HG02852 (cell line): ENCODE results near the gene LRRC43.
"Not testable (repeated sequence)": the region's sequence is repeated elsewhere in the genome, so short reads cannot be mapped to it uniquely, and the experiment has no call there.

Experiments used
- ATAC-seq: cut with Tn5 transposase; IDR thresholded peaks from one replicate; pipeline ENCODE4 v1.9.1; 2021; ENCODE audit warnings: mild to moderate bottlenecking, moderate library complexity; ENCODE audit not compliant: unreplicated experiment

LRRC43 gene

DNA sequence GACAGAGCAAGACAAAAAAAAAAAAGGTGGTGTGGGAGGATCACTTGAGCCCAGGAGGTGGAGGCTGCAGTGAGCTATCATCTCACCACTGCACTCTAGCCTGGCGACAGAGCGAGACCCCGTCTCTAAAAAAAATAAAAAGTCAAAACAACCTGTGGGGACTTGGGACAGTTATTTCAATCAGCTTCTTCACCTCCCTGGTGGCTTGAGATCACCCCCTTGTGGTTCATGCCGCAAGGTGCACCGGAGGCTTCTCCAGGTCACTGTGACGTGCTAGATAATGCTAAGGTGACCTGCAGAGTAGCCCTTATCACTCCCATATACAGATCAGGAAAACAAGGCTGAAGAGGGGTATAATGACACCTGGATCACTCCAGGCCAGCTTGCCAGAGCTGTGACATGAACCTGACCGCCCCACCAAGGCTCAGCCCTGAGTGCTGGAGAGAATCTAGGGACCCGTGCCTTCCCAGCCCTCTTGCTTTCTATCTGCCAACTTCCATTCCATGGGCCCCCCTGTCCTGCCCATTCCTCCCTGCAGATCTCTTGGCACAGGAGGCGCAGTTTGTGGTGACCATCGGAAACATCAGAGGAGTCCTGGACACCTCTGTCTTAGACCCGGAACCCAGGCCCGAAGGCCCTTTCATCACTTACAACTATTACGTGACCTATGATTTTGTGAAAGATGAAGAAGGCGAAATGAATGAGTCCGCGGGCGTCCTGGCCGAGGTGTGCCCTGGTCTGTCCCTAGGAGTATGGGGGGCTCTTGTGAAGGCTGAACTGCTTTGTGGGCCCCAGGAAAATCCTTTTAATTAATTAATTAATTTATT is 8.1 kb downstream of the LRRC43 start:
- no peak for ATAC-seq

DNA sequence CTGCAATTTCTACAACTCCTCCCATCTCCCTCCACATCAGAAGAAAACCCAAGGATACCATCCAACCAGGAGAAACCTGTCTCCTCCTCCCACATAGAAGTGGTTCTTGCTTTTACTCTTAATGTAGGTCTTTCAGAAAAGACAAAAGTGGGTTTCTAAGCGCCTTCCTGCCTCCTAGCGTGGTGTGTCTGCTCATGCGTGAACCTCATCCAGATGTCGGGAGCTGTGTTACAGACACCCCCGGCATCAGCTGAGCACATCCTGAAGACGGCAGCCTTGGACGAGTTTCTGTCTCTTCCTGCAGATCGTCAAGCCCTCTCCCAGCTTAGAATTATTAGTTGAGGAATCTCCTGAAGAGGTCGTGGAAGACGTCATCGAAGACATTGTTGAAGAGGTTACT is 9.5 kb downstream of the LRRC43 start:
- no peak for ATAC-seq

DNA sequence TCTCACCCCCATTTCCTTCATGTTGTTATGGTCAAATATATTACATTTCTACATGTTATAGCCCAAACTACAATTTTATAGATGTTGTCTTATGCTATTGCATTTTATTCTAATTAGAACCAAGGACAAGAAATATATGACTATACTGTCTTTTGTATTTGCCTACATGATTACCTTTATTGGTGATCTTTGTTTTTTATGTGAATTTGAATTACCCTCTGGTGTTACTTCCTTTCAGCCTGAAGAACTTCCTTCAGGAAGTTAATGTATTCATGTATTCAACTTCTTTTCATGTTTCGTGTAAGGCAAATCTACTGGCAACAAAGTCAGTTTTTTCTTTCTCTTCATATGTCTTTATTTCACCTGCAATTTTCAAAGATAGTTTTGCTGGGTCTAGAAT is 11.9 kb downstream of the LRRC43 start:
- ATAC-seq = no peak

- no peak for ATAC-seq
Observed at GRCh38 chr12:122195405-122195804, 12.5 kb downstream of the LRRC43 start.

DNA sequence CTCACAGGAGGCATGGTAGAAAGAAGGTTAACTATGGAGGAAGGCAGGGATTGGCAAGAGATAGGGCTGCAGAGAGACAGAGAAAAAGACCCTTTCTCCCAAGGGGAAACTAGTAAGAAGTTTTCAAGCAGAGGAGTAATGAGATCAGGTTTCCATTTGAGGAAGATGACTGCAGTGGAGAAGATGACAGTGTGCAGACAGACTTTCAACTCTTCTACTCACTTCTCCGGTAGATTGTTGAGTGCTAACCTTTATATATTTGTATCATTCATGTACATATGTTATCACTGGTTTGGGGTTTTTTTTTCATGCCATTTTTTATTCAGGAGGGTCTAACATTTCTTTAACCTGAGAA is 14.7 kb downstream of the LRRC43 start:
- ATAC-seq = no peak

GRCh38 chr12:122199484-122200355 is 16.8 kb downstream of the LRRC43 start:
- ATAC-seq = no peak

- ATAC-seq = no peak
Observed at GRCh38 chr12:122200541-122201175, 17.7 kb downstream of the LRRC43 start.

DNA sequence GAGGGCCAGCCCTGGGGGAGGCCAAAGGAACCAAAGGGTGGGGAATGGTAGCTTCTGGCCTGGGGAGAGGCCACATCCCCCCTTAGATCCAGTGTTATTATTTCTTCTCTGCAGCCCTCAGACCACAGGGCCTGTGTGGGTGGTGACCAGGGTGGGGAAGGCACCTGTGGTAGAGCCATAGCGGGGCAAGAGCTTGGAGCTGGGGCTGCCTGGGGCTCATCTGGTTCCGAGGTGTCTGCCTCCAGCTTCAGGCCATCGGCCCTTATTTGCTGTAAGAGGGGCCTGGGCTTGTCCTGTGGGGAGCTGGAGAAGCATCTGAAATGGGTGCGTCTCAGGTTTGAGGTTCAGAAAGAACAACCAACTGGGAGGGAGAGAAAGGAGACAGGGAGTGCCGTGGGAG is 18.5 kb downstream of the LRRC43 start:
- no peak for ATAC-seq

DNA sequence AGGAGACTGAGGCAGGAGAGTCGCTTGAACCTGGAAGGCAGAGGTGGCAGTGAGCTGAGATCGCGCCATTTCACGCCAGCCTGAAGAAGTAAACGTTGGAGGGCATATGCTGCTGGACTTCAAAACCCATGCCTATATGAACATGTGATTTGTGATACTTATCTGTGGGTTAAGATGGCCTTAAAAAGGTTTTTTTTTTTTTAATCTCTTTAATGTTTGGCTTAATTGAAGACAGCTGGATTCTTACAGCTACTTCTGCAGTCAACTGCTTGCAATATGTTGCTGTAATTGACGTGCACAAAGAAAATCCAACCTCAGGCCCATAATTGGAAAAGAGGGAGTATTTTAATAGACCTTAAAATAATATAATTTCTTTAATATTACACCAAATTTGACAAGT is 19.1 kb downstream of the LRRC43 start:
- ATAC-seq = no peak

DNA sequence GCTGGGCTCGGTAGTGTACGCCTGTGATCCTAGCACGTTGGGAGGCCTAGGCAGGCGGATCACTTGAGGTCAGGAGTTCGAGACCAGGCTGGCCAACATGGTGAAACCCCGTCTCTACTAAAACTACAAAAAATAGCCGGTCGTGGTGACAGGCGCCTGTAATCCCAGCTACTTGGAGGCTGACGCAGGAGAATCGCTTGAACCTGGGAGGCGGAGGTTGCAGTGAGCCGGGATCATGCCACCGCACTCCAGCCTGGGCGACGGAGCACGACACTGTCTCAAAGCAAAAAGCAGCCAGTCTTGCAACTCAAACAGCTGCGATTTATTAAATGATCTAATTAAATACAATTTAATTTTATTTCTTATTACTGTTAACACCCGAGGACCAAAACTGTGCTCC is 19.9 kb downstream of the LRRC43 start:
- not testable (repeated sequence) for ATAC-seq

DNA sequence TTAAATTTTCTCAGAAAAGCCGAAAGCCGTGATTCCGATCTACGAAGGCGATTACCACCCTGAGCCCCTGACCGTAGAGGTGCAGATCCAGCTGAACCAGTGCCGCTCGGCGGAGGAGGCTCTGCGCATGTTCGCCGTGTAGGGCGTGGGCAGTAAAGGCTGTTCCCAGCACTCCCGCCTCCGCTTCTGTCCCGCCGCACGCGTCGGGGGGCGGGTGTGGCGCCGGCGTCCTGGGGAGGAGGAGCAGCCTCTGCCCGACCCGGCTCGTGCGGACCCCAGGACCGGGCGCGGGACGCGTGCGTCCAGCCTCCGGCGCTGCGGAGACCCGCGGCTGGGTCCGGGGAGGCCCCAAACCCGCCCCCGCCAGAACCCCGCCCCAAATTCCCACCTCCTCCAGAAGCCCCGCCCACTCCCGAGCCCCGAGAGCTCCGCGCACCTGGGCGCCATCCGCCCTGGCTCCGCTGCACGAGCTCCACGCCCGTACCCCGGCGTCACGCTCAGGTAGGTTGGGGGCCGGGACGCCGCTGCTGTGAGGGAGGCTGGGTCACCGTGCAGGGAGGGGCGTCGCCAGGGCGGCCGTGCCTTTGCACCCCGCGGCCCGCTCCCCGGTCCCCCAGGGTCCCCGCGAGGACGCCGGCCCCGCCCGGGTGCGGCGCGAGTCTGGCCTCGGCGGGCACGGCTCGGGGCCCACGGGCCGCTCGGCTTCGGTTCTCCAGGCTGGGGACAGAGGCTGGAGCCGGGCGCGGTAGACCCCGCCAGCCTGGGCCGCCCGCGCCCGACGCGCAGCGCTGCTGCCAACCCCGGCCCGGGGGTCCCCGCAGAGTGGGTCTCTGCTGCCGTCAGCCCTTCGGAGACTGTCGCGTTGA is 20.6 kb downstream of the LRRC43 start, which contains the start of gene B3GNT4:
TSS of gene B3GNT4 (plus strand) at position 409 of the 866 bp plus-strand sequence. CDS start 910 bp downstream, outside the sequence.
- ATAC-seq = no peak

GRCh38 chr12:122204167-122205052 is 21.5 kb downstream of the LRRC43 start:
- no peak for ATAC-seq

DNA sequence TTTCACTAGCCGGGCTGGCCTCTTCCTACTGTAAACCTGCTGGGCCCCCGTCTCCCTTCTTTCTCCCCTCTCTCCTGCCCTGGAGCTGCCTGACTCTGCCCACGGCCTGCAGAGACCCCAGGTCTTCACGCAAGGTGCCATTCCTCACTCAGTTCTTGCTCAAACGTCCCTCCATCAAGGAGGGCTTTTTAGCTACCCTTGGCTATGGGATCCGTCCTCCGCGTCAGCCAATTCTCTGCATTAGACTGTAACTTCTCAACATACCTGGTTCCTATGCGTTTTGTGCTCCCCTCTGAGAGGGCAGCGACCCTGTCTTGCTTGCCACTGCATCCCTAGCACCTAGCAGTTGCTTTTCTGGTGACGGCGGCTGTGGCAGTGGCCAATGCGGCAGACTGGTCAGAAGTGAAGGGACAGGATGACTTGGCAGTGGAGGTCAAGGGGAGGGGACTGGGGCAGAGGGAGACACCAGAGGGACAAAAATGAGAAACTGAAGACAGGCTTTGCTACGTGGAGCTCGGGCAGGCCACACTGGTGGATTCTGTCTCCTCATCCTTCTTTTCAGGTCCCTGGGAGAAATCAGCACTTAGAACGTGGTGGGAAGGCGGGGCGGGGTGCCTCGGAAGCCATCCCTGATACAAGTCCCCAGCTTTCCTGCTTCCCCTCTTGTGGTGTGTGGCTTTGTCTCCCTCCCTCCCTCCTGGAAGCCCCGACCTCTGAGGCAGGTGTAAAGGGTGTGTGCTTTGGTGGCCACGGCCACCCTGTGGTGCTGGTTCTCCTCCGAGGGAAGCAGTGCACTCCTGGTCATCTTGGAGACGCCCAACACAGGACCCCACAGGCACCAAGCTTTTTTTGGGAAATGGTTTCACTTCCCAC is 22.4 kb downstream of the LRRC43 start:
- ATAC-seq = no peak

DNA sequence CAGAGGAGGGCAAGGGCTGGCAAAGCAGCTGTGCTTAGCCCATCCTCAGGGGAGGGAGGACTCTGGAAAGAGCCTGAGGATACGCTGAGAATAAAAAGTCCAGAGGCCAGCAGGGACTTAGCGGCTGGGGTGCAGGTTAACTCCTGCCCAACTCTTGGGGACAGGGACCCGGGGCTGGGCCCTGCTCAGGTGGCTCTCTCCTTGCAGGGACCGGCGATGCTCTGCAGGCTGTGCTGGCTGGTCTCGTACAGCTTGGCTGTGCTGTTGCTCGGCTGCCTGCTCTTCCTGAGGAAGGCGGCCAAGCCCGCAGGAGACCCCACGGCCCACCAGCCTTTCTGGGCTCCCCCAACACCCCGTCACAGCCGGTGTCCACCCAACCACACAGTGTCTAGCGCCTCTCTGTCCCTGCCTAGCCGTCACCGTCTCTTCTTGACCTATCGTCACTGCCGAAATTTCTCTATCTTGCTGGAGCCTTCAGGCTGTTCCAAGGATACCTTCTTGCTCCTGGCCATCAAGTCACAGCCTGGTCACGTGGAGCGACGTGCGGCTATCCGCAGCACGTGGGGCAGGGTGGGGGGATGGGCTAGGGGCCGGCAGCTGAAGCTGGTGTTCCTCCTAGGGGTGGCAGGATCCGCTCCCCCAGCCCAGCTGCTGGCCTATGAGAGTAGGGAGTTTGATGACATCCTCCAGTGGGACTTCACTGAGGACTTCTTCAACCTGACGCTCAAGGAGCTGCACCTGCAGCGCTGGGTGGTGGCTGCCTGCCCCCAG is 23.4 kb downstream of the LRRC43 start:
- no peak for ATAC-seq

DNA sequence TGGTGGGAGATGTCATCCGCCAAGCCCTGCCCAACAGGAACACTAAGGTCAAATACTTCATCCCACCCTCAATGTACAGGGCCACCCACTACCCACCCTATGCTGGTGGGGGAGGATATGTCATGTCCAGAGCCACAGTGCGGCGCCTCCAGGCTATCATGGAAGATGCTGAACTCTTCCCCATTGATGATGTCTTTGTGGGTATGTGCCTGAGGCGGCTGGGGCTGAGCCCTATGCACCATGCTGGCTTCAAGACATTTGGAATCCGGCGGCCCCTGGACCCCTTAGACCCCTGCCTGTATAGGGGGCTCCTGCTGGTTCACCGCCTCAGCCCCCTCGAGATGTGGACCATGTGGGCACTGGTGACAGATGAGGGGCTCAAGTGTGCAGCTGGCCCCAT is 24.1 kb downstream of the LRRC43 start:
- no peak for ATAC-seq

DNA sequence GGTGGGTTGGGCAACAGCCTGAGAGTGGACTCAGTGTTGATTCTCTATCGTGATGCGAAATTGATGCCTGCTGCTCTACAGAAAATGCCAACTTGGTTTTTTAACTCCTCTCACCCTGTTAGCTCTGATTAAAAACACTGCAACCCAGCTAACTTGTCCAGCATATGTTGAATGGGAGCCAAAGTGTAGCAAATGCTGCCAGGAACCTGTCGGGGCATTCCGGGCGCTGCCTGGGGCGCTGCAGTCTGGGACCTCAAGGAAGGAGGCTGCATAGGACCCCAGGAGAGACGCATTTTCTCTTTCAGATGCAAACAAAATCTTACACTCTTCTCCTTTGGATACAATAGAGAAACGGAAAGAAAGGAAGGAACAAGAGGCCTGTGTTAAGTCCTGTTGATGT is 24.5 kb downstream of the LRRC43 start:
- no peak for ATAC-seq

DNA sequence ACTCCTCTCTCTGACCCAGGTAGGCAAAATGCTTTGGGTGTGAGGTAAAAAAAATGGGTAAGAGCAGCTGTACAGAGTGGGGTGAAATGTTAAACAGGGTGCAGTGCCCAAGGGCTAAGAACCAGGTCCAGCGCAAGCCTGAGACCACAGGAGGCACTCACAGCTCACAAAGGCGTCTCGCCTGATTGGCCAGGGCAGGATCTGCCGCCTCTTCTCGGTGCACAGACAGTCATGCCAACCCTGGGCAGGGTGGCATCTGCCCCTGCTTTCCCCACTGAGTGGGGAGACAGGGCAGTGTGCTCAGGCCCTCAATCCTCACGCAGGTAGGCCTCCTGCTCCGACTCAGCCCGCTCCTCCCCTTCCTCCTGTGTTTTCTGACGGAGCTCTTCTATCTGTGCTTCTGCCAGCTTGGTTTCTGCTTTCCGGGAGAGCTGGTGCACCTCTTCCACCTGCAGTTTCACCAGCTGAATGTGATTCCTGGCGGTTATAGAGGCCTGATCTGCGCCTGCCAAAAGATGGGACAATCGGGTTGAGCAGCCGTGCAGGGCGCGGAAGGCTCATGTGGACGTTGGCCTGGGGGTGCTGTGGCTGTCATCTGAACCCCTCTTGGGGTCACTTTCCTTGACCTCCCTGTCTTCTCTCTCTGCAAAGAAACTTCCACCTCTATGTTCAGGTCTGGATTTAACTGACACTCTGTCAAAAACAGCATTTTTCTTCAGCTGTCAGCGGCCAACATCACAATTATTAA is 25.3 kb downstream of the LRRC43 start:
- ATAC-seq = no peak
